ENCODE data around the gene PARP14.
"Not testable (repeated sequence)": the region's sequence is repeated elsewhere in the genome, so short reads cannot be mapped to it uniquely, and the experiment has no call there.

The PARP14 gene

DNA sequence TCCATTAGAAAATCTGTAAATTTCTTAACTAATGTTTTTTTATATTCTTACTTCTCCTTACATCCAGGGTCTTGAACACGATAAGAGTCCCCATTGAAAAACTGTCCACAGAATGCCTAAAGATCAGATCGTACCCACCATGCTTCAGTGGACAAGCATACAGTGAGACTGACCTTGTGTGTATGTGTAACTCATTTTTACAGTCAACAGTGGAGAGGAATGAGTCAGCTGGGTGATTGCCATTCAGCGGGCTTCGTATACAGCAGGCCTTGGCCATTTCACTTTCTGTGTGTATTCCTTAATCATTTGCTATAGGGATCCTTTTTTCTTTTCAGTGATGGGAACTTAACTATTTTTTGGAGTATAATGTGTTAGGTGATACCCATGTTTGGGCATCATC is 10.6 kb downstream of the PARP14 start:
- H3K9me3 Mint-ChIP-seq = no peaks in the 10 kb centered on the region
- no peaks in the 10 kb centered on the region for H3K27me3 Mint-ChIP-seq
- H3K4me3 Mint-ChIP-seq = no peak overlapping the region
- H3K4me1 Mint-ChIP-seq = peaks cover 23% of the 10 kb centered on the region
- peaks cover 43% of the 10 kb centered on the region for H3K36me3 Mint-ChIP-seq
- H3K27ac Mint-ChIP-seq = peak overlapping the region; percentile 14

GRCh38 chr3:122692674-122693073 is 12.0 kb downstream of the PARP14 start:
- H3K9me3 Mint-ChIP-seq = no peaks in the 10 kb centered on the region

GRCh38 chr3:122694966-122695365 is 14.3 kb downstream of the PARP14 start:
- no peak overlapping the region for H3K4me3 Mint-ChIP-seq
- peaks cover 23% of the 10 kb centered on the region for H3K4me1 Mint-ChIP-seq
- H3K27ac Mint-ChIP-seq = no peak overlapping the region
- no peaks in the 10 kb centered on the region for H3K9me3 Mint-ChIP-seq
- no peaks in the 10 kb centered on the region for H3K27me3 Mint-ChIP-seq
- H3K36me3 Mint-ChIP-seq = peaks cover 33% of the 10 kb centered on the region

More at GRCh38 chr3:122692674-122693073, 12.0 kb downstream of the PARP14 start:
- no peak overlapping the region for H3K27ac Mint-ChIP-seq
- H3K4me1 Mint-ChIP-seq = peaks cover 17% of the 10 kb centered on the region
- H3K36me3 Mint-ChIP-seq = peaks cover 39% of the 10 kb centered on the region
- no peaks in the 10 kb centered on the region for H3K27me3 Mint-ChIP-seq
- no peak overlapping the region for H3K4me3 Mint-ChIP-seq

- H3K27me3 Mint-ChIP-seq = no peaks in the 10 kb centered on the region
- no peak overlapping the region for H3K27ac Mint-ChIP-seq
- H3K4me1 Mint-ChIP-seq = peaks cover 23% of the 10 kb centered on the region
- no peak overlapping the region for H3K4me3 Mint-ChIP-seq
- H3K9me3 Mint-ChIP-seq = no peaks in the 10 kb centered on the region
- H3K36me3 Mint-ChIP-seq = peaks cover 38% of the 10 kb centered on the region
Measured at GRCh38 chr3:122695927-122696561, 15.4 kb downstream of the PARP14 start.

DNA sequence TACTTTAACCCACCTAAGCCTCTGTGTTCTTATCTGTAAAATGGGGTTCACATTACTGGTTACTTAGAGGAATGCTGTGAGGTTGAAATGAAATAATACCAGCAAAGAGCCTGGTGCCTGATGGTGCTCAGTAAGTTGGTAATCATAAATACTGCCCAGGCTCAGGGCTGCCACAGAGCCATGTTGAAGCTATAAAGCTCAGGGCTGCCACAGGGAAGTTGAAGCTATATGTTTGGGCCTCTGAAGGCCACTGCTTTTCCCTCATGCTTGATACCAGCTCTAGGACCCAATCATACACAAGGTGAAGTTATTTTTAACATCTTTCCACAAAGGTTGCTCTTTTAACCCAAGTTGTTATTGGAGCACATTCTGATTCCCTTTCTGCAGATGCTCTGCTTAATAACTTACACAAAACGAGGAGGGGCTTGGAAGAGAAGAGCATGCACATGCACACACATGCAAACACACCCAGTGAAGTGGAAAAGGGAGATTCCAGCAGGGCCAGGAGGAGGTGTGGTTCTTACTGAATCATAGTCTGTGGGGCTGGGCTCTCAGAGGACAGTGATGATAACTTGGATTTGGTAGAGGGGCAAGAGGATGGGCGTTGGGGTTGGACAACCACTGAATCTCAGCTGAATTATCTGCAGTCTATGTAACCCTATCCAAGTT is 17.4 kb downstream of the PARP14 start:
- Mint-ChIP-seq H3K4me3 (peak overlapping the region; percentile 12), H3K4me1 (peaks cover 28% of the 10 kb centered on the region), H3K9me3 (no peaks in the 10 kb centered on the region), H3K27ac (peak overlapping the region; percentile 46), H3K36me3 (peaks cover 35% of the 10 kb centered on the region), H3K27me3 (no peaks in the 10 kb centered on the region)

- H3K27ac Mint-ChIP-seq = no peak overlapping the region
Measured at GRCh38 chr3:122700193-122700592, 19.6 kb downstream of the PARP14 start.

GRCh38 chr3:122705379-122705778 is 24.7 kb downstream of the PARP14 start:
- Mint-ChIP-seq H3K27me3 (no peaks in the 10 kb centered on the region), H3K36me3 (peaks cover 37% of the 10 kb centered on the region), H3K4me1 (peaks cover 32% of the 10 kb centered on the region), H3K4me3 (no peak overlapping the region), H3K27ac (no peak overlapping the region), H3K9me3 (no peaks in the 10 kb centered on the region)

More at GRCh38 chr3:122700193-122700592, 19.6 kb downstream of the PARP14 start:
- Mint-ChIP-seq H3K27me3 (no peaks in the 10 kb centered on the region), H3K9me3 (no peaks in the 10 kb centered on the region), H3K4me1 (peaks cover 26% of the 10 kb centered on the region), H3K4me3 (no peak overlapping the region), H3K36me3 (peaks cover 30% of the 10 kb centered on the region)

DNA sequence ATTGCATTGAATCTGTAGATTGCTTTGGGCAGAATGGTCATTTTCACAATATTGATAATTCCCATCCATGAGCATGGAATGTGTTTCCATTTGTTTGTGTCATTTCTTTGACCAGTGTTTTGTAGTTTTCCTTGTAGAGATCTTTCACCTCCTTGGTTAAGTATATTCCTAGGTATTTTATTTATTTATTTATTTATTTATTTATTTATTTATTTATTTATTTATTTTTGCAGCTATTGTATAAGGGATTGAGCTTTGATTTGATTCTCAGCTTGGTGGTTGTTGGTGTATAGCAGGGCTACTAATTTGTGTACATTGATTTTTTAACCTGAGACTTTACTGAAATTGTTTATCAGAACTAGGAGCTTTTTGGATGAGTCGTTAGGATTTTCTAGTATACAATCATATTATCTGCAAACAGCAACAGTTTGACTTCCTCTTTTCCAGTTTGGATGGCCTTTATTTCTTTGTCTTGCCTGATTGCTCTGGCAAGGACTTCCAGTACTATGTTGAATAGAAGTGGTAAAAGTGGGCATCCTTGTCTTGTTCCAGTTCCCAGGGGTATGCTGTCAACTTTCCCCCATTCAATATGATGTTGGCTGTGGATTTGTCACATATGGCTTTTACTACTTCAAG is 30.1 kb downstream of the PARP14 start:
- H3K36me3 Mint-ChIP-seq = peaks cover 38% of the 10 kb centered on the region
- not testable (repeated sequence) for H3K9me3 Mint-ChIP-seq, H3K27me3 Mint-ChIP-seq, H3K27ac Mint-ChIP-seq, H3K4me3 Mint-ChIP-seq
- H3K4me1 Mint-ChIP-seq = peaks cover 39% of the 10 kb centered on the region

- H3K9me3 Mint-ChIP-seq = no peaks in the 10 kb centered on the region
- peaks cover 28% of the 10 kb centered on the region for H3K4me1 Mint-ChIP-seq
- no peak overlapping the region for H3K27ac Mint-ChIP-seq
- peaks cover 34% of the 10 kb centered on the region for H3K36me3 Mint-ChIP-seq
- H3K27me3 Mint-ChIP-seq = no peaks in the 10 kb centered on the region
- H3K4me3 Mint-ChIP-seq = no peak overlapping the region
Measured at GRCh38 chr3:122714273-122714672, 33.6 kb downstream of the PARP14 start.

- Mint-ChIP-seq H3K4me1 (peaks cover 4% of the 10 kb centered on the region), H3K27me3 (no peaks in the 10 kb centered on the region), H3K9me3 (no peaks in the 10 kb centered on the region), H3K36me3 (peaks cover 25% of the 10 kb centered on the region), H3K4me3 (no peak overlapping the region), H3K27ac (no peak overlapping the region)
Measured at GRCh38 chr3:122716667-122717066, 36.0 kb downstream of the PARP14 start.

- no peaks in the 10 kb centered on the region for H3K4me1 Mint-ChIP-seq
- no peaks in the 10 kb centered on the region for H3K27me3 Mint-ChIP-seq
- no peak overlapping the region for H3K27ac Mint-ChIP-seq
- H3K9me3 Mint-ChIP-seq = no peaks in the 10 kb centered on the region
- peaks cover 28% of the 10 kb centered on the region for H3K36me3 Mint-ChIP-seq
- H3K4me3 Mint-ChIP-seq = no peak overlapping the region
Measured at GRCh38 chr3:122719273-122719921, 38.8 kb downstream of the PARP14 start.

DNA sequence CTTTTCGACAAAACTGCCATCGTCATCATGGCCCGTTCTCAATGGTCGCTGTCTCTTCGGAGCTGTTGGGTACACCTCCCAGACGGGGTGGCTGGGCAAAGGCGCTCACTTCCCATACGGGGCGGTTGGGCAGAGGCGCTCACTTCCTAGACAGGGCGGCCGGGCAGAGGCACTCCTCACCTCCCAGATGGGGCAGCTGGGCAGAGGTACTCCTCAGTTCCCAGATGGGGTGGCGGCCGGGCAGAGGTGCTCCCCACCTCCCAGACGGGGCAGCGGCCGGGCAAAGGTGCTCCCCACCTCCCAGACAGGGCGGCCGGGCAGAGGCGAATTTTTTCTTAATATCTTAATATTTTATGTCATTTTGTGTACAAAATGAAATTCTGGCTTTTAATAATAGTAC is 44.5 kb downstream of the PARP14 start:
- Mint-ChIP-seq H3K36me3 (peaks cover 39% of the 10 kb centered on the region), H3K4me1 (no peaks in the 10 kb centered on the region), H3K4me3 (no peak overlapping the region), H3K27me3 (no peaks in the 10 kb centered on the region), H3K27ac (no peak overlapping the region), H3K9me3 (peaks cover 9% of the 10 kb centered on the region)

DNA sequence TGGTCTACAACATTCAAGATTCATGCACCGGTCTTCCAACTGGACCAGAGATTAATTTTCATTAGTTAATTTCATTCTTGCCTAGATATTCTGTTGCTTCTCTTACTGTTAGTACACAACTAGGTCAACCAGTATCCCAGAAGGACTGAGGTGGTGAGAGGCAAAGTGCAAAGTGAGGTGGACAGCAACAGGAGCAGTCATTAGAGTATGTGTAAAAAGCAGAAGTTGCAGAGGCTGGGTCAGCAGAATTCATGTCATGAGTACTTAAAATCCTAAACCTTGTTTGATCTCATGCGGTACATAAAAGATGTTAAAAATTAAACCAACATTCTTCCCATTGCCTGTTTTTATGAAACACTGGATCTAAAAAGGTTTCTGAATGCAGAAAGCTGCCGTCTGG is 46.7 kb downstream of the PARP14 start:
- Mint-ChIP-seq H3K4me3 (no peak overlapping the region), H3K27ac (no peak overlapping the region), H3K27me3 (no peaks in the 10 kb centered on the region), H3K9me3 (peaks cover 9% of the 10 kb centered on the region), H3K36me3 (peaks cover 35% of the 10 kb centered on the region), H3K4me1 (no peaks in the 10 kb centered on the region)

DNA sequence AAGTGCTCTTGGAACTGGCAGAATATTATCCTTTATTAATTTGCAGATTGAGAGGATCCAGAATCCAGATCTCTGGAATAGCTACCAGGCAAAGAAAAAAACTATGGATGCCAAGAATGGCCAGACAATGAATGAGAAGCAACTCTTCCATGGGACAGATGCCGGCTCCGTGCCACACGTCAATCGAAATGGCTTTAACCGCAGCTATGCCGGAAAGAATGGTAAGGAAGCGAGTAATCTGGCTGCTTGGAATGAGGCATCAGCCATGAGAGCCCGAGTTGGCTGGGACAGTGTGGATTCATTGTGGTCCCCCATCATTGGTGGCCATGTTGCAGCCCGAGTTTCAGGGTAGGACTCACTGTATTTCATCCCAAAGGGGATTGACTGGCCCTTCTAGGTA is 47.1 kb downstream of the PARP14 start:
- no peaks in the 10 kb centered on the region for H3K4me1 Mint-ChIP-seq
- peaks cover 32% of the 10 kb centered on the region for H3K36me3 Mint-ChIP-seq
- no peak overlapping the region for H3K4me3 Mint-ChIP-seq
- no peak overlapping the region for H3K27ac Mint-ChIP-seq
- H3K27me3 Mint-ChIP-seq = no peaks in the 10 kb centered on the region
- H3K9me3 Mint-ChIP-seq = peaks cover 9% of the 10 kb centered on the region

GRCh38 chr3:122728186-122728585 is 47.5 kb downstream of the PARP14 start:
- Mint-ChIP-seq H3K27ac (no peak overlapping the region), H3K36me3 (peaks cover 30% of the 10 kb centered on the region), H3K9me3 (peaks cover 9% of the 10 kb centered on the region), H3K27me3 (no peaks in the 10 kb centered on the region), H3K4me1 (no peaks in the 10 kb centered on the region), H3K4me3 (no peak overlapping the region)
